BJ (cell line): ENCODE measurements around the gene SETD7. TPM values are rescaled to one million over a fixed set of nuclear protein-coding genes. Genes with fewer than 3 reads are reported as not detected.

Source experiments
- CTCF ChIA-PET: fragments of 350-600 bp; formaldehyde crosslinking; extraction: SDS; loops from one replicate; lab custom pipeline; 2021; ENCODE audit warnings: antibody characterized with exemption, inconsistent platforms; lab: Yijun Ruan, JAX
- POLR2A ChIA-PET: fragments of 300-600 bp; sonication (Branson Sonifier 250); formaldehyde crosslinking; extraction: SDS; loops from one replicate; lab custom pipeline; 2021; ENCODE audit warnings: antibody characterized with exemption; lab: Charles Lee
- DNase-seq: peaks from one replicate; pipeline ENCODE4 v3.0.0-alpha.2; 2011; ENCODE audit warnings: low read depth
- H3K27me3 ChIP-seq: 2 replicates; pipeline ENCODE4 v1.6.0; 2011; ENCODE audit warnings: low read length; ENCODE audit not compliant: control insufficient read depth, insufficient read depth
- H3K36me3 ChIP-seq: 2 replicates; pipeline ENCODE4 v1.5.1; 2011; ENCODE audit warnings: low read length; ENCODE audit not compliant: control insufficient read depth, insufficient read depth
- H3K4me3 ChIP-seq: 2 replicates; pipeline ENCODE4 v1.5.1; 2011; ENCODE audit warnings: low read depth, mild to moderate bottlenecking, control low read depth, low read length
- CTCF ChIP-seq: IDR thresholded peaks from 2 replicates; pipeline ENCODE4 v1.5.1; 2011; ENCODE audit warnings: low read depth, mild to moderate bottlenecking, control low read depth, inconsistent platforms, low read length, moderate library complexity; ENCODE audit not compliant: insufficient read depth
- polyA plus RNA-seq: library from polyadenylated mRNA; depleted of rRNA; stranded (reverse); fragments of >200 nt; gene quantifications from 2 replicates; pipeline ENCODE4 v1.2.3, GENCODE V29; 2011

The SETD7 gene
- polyA plus RNA-seq, 1 experiment = 14.5 TPM

DNA sequence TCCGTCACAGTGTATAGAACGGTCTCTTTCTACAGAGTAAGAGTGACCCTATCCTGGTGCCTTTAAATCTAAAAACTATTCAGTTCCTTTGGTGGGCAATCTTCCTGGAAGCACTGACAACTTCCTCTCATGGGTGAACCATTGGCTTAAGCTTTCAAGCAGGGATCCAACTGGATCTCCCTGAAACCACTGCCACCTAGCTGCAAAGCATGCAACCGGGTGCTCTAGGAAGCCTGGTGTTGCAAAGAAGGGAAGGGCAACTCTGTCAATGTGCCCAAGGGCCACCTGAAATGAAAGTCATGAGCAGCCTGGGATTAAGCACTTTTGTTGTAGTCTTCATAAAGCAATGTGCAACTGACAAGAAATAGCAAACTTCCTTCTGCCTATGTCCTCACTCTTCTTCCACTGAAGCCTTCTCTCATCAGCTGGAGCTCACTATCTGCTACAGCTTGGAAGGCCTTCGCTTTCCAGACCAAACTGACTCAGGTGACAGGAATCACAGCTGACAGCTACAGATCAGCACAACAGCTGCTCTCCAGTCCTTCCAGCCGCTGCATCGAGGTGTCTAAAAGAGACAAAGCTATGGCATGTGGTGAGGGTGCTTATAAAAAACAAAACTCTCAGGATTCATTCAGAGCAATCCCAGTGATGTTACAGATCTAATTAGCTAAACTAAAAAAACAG lies 46.1 kb downstream of the SETD7 start:
- POLR2A ChIA-PET = no interaction called here
- CTCF ChIA-PET = interaction anchor here (1.0 to 3.1 kb wide), 4 partner anchors 8 to 91 kb away, joined by 3 to 12 read pairs (median 4); no protein-coding TSS in a partner anchor
- peak; percentile 44 for TF ChIP-seq CTCF
- no peak for DNase-seq
- H3K27me3 ChIP-seq = no peaks in the 10 kb centered on the region
- peaks cover 15% of the 10 kb centered on the region for H3K36me3 ChIP-seq
- H3K4me3 ChIP-seq = no peak overlapping the region

GRCh38 chr4:139508581-139509237 lies 47.3 kb downstream of the SETD7 start:
- no peak for TF ChIP-seq CTCF
- ChIA-PET CTCF (interaction anchor here (1.0 to 3.1 kb wide), 4 partner anchors 11 to 148 kb away, joined by 3 to 12 read pairs (median 4); no protein-coding TSS in a partner anchor), POLR2A (no interaction called here)
- Histone ChIP-seq H3K27me3 (no peaks in the 10 kb centered on the region), H3K36me3 (peaks cover 10% of the 10 kb centered on the region), H3K4me3 (no peak overlapping the region)
- no peak for DNase-seq

DNA sequence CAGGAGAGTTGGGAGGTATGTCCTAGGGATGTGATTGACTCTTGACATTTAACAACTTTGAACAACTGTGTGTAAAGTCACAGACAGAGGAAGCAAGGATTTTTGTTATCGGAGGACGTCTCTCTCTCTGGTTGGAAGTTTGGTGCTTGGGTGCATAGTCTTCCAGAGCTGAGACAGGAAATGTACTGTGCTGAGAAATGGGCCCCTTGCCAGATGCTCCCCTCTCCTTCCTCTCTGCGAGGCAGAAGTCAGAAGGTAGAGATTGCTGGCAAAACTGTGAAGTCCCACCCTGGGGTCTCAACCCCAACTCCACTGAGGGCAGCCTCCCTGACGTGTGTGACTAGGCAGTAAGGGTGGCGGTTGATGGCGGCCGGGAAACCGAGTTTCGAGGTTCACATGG lies 49.2 kb downstream of the SETD7 start:
- H3K36me3 ChIP-seq = peaks cover 10% of the 10 kb centered on the region
- POLR2A ChIA-PET = no interaction called here
- CTCF ChIA-PET = no interaction called here
- no peak overlapping the region for H3K4me3 ChIP-seq
- no peaks in the 10 kb centered on the region for H3K27me3 ChIP-seq
- DNase-seq = no peak
- TF ChIP-seq CTCF = no peak

DNA sequence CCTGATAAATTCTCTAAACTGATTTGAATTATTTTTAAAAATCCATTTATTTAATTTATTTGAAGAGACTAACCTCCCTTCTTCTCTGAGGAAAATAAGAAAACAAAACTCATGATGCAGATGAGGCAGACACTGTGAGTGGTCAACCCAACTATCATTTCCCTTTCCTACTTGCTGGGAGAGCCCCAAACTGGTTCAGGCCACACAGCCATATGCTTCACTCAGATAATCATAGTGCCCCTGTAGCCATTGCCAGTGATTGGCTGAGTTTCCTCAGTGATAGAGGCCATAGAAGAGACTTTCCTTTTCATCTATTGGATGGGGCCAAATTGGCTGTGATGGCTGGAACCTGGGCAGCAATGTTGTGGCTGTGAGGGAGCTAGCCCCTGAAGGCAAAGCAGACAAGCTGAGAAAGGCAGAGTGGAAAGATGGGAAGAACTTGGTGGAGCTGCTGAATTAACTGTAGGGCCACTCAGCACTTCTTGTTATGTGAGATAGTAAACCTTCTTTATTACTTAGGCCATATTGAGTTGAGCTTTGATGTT lies 52.3 kb downstream of the SETD7 start:
- Histone ChIP-seq H3K27me3 (no peaks in the 10 kb centered on the region), H3K4me3 (no peak overlapping the region), H3K36me3 (peaks cover 7% of the 10 kb centered on the region)
- POLR2A ChIA-PET = interaction anchor here (1.0 kb wide), 1 partner anchor 17 kb away, joined by 3 read pairs; no protein-coding TSS in a partner anchor
- DNase-seq = no peak
- CTCF ChIA-PET = interaction anchor here (0.8 to 1.1 kb wide), 2 partner anchors 11 to 130 kb away, joined by 3 to 6 read pairs; no protein-coding TSS in a partner anchor
- no peak for TF ChIP-seq CTCF
